Naive thymus-derived CD4-positive, alpha-beta T cell (primary cell): Measurements from ENCODE around the gene EXOC3. TPM values are rescaled to one million over a fixed set of nuclear protein-coding genes. Genes with fewer than 3 reads are reported as not detected.

ENCODE experiments used
- ATAC-seq: fragments of 150-1000 bp; cut with Tn5 transposase; 2 replicates; pipeline ENCODE4 v1.10.0; 2021; ENCODE audit warnings: mild to moderate bottlenecking, moderate library complexity
- CTCF ChIA-PET: fragments of 350-600 bp; sonication (Branson Sonifier 250); formaldehyde crosslinking; loops from one replicate; lab custom pipeline; 2021; ENCODE audit warnings: antibody characterized with exemption; lab: Charles Lee
- POLR2A ChIA-PET: fragments of 350-600 bp; sonication (Branson Sonifier 250); formaldehyde crosslinking; loops from one replicate; lab custom pipeline; 2021; ENCODE audit warnings: antibody characterized with exemption, inconsistent platforms; lab: Charles Lee
- DNase-seq, 9 donors: peaks; one replicate each; pipeline versions ENCODE4 v3.0.0 to v3.0.0-alpha.2; 2020 to 2022; ENCODE audit warnings: mixed read lengths in 1 of 9
- H3K27ac ChIP-seq: one replicate; pipeline ENCODE4 v1.7.0; 2013; ENCODE audit warnings: mild to moderate bottlenecking, low read depth, low read length, moderate library complexity
- H3K27me3 ChIP-seq, 2 donors: one replicate each; pipeline ENCODE4 v1.7.0; 2013; ENCODE audit warnings: low read length in 2 of 2, mild to moderate bottlenecking in 2 of 2, moderate library complexity in 2 of 2; ENCODE audit not compliant: control insufficient read depth in 2 of 2, insufficient read depth in 2 of 2
- H3K36me3 ChIP-seq, 3 experiments: 1 replicate in 2 of 3; 2 replicates in 1 of 3; pipeline ENCODE4 v1.7.0; 2013; ENCODE audit warnings: low read length in 3 of 3, mild to moderate bottlenecking in 3 of 3, moderate library complexity in 1 of 3; ENCODE audit not compliant: insufficient read depth in 3 of 3, control insufficient read depth in 2 of 3
- H3K4me1 ChIP-seq, 2 donors: one replicate each; pipeline ENCODE4 v1.7.0; 2013; ENCODE audit warnings: low read length in 2 of 2, mild to moderate bottlenecking in 2 of 2, moderate library complexity in 1 of 2; ENCODE audit not compliant: control insufficient read depth in 2 of 2, insufficient read depth in 2 of 2
- H3K4me3 ChIP-seq: 2 replicates; pipeline ENCODE4 v1.7.0; 2013; ENCODE audit warnings: mild to moderate bottlenecking, low read length
- H3K9me3 ChIP-seq, 3 experiments: 1 replicate in 2 of 3; 2 replicates in 1 of 3; pipeline ENCODE4 v1.7.0; 2013; ENCODE audit warnings: low read length in 3 of 3; ENCODE audit not compliant: control insufficient read depth in 2 of 3
- H3K27ac Mint-ChIP-seq, 9 donors: one replicate each; pipeline ENCODE4 v1.8.0; 2020 to 2022; ENCODE audit warnings: mixed read lengths in 9 of 9, mild to moderate bottlenecking in 8 of 9, moderate library complexity in 5 of 9, inconsistent platforms in 2 of 9
- H3K27me3 Mint-ChIP-seq, 5 donors: one replicate each; pipeline ENCODE4 v1.8.0; 2021 to 2022; ENCODE audit warnings: mixed read lengths in 5 of 5, mild to moderate bottlenecking in 1 of 5
- H3K36me3 Mint-ChIP-seq, 5 donors: one replicate each; pipeline ENCODE4 v1.8.0; 2020 to 2022; ENCODE audit warnings: mixed read lengths in 5 of 5, mild to moderate bottlenecking in 3 of 5, inconsistent platforms in 1 of 5
- H3K4me1 Mint-ChIP-seq, 7 donors: one replicate each; pipeline ENCODE4 v1.8.0; 2020 to 2022; ENCODE audit warnings: mixed read lengths in 7 of 7, mild to moderate bottlenecking in 3 of 7, inconsistent platforms in 1 of 7
- H3K4me3 Mint-ChIP-seq, 10 donors: one replicate each; pipeline ENCODE4 v1.8.0; 2020 to 2022; ENCODE audit warnings: mild to moderate bottlenecking in 10 of 10, mixed read lengths in 10 of 10, moderate library complexity in 6 of 10, inconsistent platforms in 2 of 10
- H3K9me3 Mint-ChIP-seq, 11 donors: one replicate each; pipeline ENCODE4 v1.8.0; 2020 to 2022; ENCODE audit warnings: mixed read lengths in 11 of 11, mild to moderate bottlenecking in 4 of 11, inconsistent platforms in 1 of 11, moderate library complexity in 1 of 11
- intact Hi-C, 2 donors: fragments of 100-400 bp; cut with micrococcal nuclease; formaldehyde crosslinking; loops; one replicate each; pipeline ENCODE4 v1.15.1; 2023
- polyA plus RNA-seq, 2 donors: library from polyadenylated mRNA; unstranded; fragments of 300-500 nt; fragmentation: Illumina TruSeq; gene quantifications; one replicate each; pipeline ENCODE4 v1.2.3, GENCODE V29; 2021
- total RNA-seq, 6 experiments: library from RNA in 5 of 6; stranded (reverse) in 5 of 6; gene quantifications; 1 replicate in 5 of 6; 2 replicates in 1 of 6; pipeline ENCODE4 v1.2.3 and lab custom pipeline; 2021 to 2026

Gene EXOC3
- total and polyA plus RNA-seq, 7 experiments from 2014 or later = 44.3 to 105 (median 89.3) TPM

- Mint-ChIP-seq H3K4me3 (no peak overlapping the region), H3K27me3 (peaks cover 0 to 7% (median 0%) of the 10 kb centered on the region in 5 donors), H3K36me3 (no peaks in the 10 kb centered on the region), H3K9me3 (no peaks in the 10 kb centered on the region), H3K27ac (no peak overlapping the region), H3K4me1 (peaks cover 0 to 2% (median 0%) of the 10 kb centered on the region in 7 donors)
- Histone ChIP-seq H3K9me3 (no peaks in the 10 kb centered on the region), H3K27me3 (no peaks in the 10 kb centered on the region), H3K27ac (no peak overlapping the region), H3K36me3 (no peaks in the 10 kb centered on the region), H3K4me3 (no peak overlapping the region), H3K4me1 (no peaks in the 10 kb centered on the region)
- no peak for ATAC-seq
- DNase-seq = no peak
- intact Hi-C loops = no loop called here
- POLR2A ChIA-PET = no interaction called here
- CTCF ChIA-PET = no interaction called here
Observed at GRCh38 chr5:434443-435146, 8.4 kb upstream of the EXOC3 start.

GRCh38 chr5:435156-435790 lies 7.7 kb upstream of the EXOC3 start:
- ChIA-PET CTCF (no interaction called here), POLR2A (no interaction called here)
- no peaks in the 10 kb centered on the region for H3K36me3 ChIP-seq

GRCh38 chr5:435961-436640 lies 6.9 kb upstream of the EXOC3 start:
- ChIA-PET POLR2A (no interaction called here), CTCF (no interaction called here)
- H3K4me3 Mint-ChIP-seq = no peak overlapping the region
- H3K9me3 Mint-ChIP-seq = no peaks in the 10 kb centered on the region
- H3K27me3 Mint-ChIP-seq = peaks cover 0 to 7% (median 0%) of the 10 kb centered on the region in 5 donors
- H3K27ac Mint-ChIP-seq = peak overlapping the region in 1 of 9 donors; percentile 49
- intact Hi-C loops = no loop called here
- no peaks in the 10 kb centered on the region for H3K4me1 ChIP-seq
- no peaks in the 10 kb centered on the region for H3K36me3 ChIP-seq
- H3K36me3 Mint-ChIP-seq = no peaks in the 10 kb centered on the region
- no peaks in the 10 kb centered on the region for H3K9me3 ChIP-seq
- no peak overlapping the region for H3K27ac ChIP-seq
- ATAC-seq (no peak), DNase-seq (no peak)
- peaks cover 0 to 8% (median 0%) of the 10 kb centered on the region in 7 donors for H3K4me1 Mint-ChIP-seq
- no peak overlapping the region for H3K4me3 ChIP-seq
- no peaks in the 10 kb centered on the region for H3K27me3 ChIP-seq

More at GRCh38 chr5:435156-435790, 7.7 kb upstream of the EXOC3 start:
- Histone ChIP-seq H3K9me3 (no peaks in the 10 kb centered on the region), H3K27me3 (no peaks in the 10 kb centered on the region), H3K4me1 (no peaks in the 10 kb centered on the region), H3K4me3 (no peak overlapping the region), H3K27ac (no peak overlapping the region)
- intact Hi-C loops = no loop called here
- DNase-seq = no peak
- H3K9me3 Mint-ChIP-seq = no peaks in the 10 kb centered on the region
- peaks cover 0 to 2% (median 0%) of the 10 kb centered on the region in 7 donors for H3K4me1 Mint-ChIP-seq
- no peak overlapping the region for H3K27ac Mint-ChIP-seq
- no peak for ATAC-seq
- no peak overlapping the region for H3K4me3 Mint-ChIP-seq
- H3K36me3 Mint-ChIP-seq = no peaks in the 10 kb centered on the region
- peaks cover 0 to 7% (median 0%) of the 10 kb centered on the region in 5 donors for H3K27me3 Mint-ChIP-seq

GRCh38 chr5:436641-436975 lies 6.4 kb upstream of the EXOC3 start:
- peak overlapping the region in 1 of 9 donors; percentile 49 for H3K27ac Mint-ChIP-seq
- H3K36me3 ChIP-seq = no peaks in the 10 kb centered on the region
- POLR2A ChIA-PET = no interaction called here
- H3K27me3 Mint-ChIP-seq = peaks cover 0 to 7% (median 0%) of the 10 kb centered on the region in 5 donors
- H3K4me1 ChIP-seq = no peaks in the 10 kb centered on the region
- H3K4me3 Mint-ChIP-seq = no peak overlapping the region
- CTCF ChIA-PET = interaction anchor here (0.6 kb wide), 1 partner anchor 9 kb away, joined by 3 read pairs; no protein-coding TSS in a partner anchor
- H3K27ac ChIP-seq = no peak overlapping the region
- H3K36me3 Mint-ChIP-seq = no peaks in the 10 kb centered on the region
- no peaks in the 10 kb centered on the region for H3K9me3 ChIP-seq
- DNase-seq = no peak
- intact Hi-C loops = no loop called here
- no peak for ATAC-seq
- no peaks in the 10 kb centered on the region for H3K9me3 Mint-ChIP-seq
- H3K27me3 ChIP-seq = no peaks in the 10 kb centered on the region
- H3K4me3 ChIP-seq = no peak overlapping the region
- peaks cover 0 to 9% (median under 1%) of the 10 kb centered on the region in 7 donors for H3K4me1 Mint-ChIP-seq

GRCh38 chr5:437281-437771 lies 5.7 kb upstream of the EXOC3 start:
- Mint-ChIP-seq H3K27ac (no peak overlapping the region), H3K4me1 (peaks cover 0 to 15% (median 8%) of the 10 kb centered on the region in 7 donors), H3K4me3 (no peak overlapping the region), H3K36me3 (no peaks in the 10 kb centered on the region), H3K9me3 (no peaks in the 10 kb centered on the region), H3K27me3 (peaks cover 0 to 5% (median 0%) of the 10 kb centered on the region in 5 donors)
- no peaks in the 10 kb centered on the region for H3K36me3 ChIP-seq
- CTCF ChIA-PET = interaction anchor here (0.6 kb wide), 1 partner anchor 8 kb away, joined by 3 read pairs; no protein-coding TSS in a partner anchor
- H3K4me3 ChIP-seq = no peak overlapping the region
- H3K4me1 ChIP-seq = peaks cover 0 to 5% of the 10 kb centered on the region in 2 donors
- POLR2A ChIA-PET = no interaction called here
- no peak overlapping the region for H3K27ac ChIP-seq
- DNase-seq (no peak), ATAC-seq (no peak)
- intact Hi-C loops = no loop called here
- H3K9me3 ChIP-seq = no peaks in the 10 kb centered on the region
- H3K27me3 ChIP-seq = no peaks in the 10 kb centered on the region

GRCh38 chr5:438481-438981 lies 4.4 kb upstream of the EXOC3 start:
- DNase-seq (no peak), ATAC-seq (no peak)
- no peak overlapping the region for H3K27ac Mint-ChIP-seq
- H3K9me3 ChIP-seq = no peaks in the 10 kb centered on the region
- H3K27ac ChIP-seq = no peak overlapping the region
- H3K27me3 ChIP-seq = no peaks in the 10 kb centered on the region
- ChIA-PET CTCF (no interaction called here), POLR2A (no interaction called here)
- H3K36me3 Mint-ChIP-seq = no peaks in the 10 kb centered on the region
- peaks cover 0 to 4% (median 0%) of the 10 kb centered on the region in 3 experiments for H3K36me3 ChIP-seq
- no peak overlapping the region for H3K4me3 ChIP-seq
- no peaks in the 10 kb centered on the region for H3K9me3 Mint-ChIP-seq
- intact Hi-C loops = no loop called here
- H3K27me3 Mint-ChIP-seq = peaks cover 0 to 3% (median 0%) of the 10 kb centered on the region in 5 donors
- H3K4me1 Mint-ChIP-seq = peaks cover 0 to 19% (median 8%) of the 10 kb centered on the region in 7 donors
- H3K4me3 Mint-ChIP-seq = no peak overlapping the region
- peaks cover 1 to 10% of the 10 kb centered on the region in 2 donors for H3K4me1 ChIP-seq
